K562 (cell line): ENCODE measurements around the gene TMEM116. TPM values are rescaled to one million over a fixed set of nuclear protein-coding genes. Genes with fewer than 3 reads are reported as not detected.
A peak's percentile ranks its signal among the peaks of the same experiment; 100 is the strongest.

ENCODE experiments used
- CHD4 ChIP-seq: fragments of 200-600 bp; sonication (generic); IDR thresholded peaks from 3 replicates; pipeline ENCODE4 v1.6.1; 2012; ENCODE audit warnings: low read depth, mild to moderate bottlenecking, mixed read lengths, low read length, inconsistent platforms; ENCODE audit not compliant: insufficient read depth, insufficient replicate concordance, poor library complexity, severe bottlenecking
- CREBBP ChIP-seq: IDR thresholded peaks from one replicate; pipeline ENCODE4 v1.6.1; 2012; ENCODE audit warnings: low read depth, mild to moderate bottlenecking, control low read depth, inconsistent platforms, low read length
- EP400 ChIP-seq: fragments of 450-650 bp; IDR thresholded peaks from 2 replicates; pipeline ENCODE4 v1.6.1; 2017; ENCODE audit warnings: antibody characterized with exemption, mild to moderate bottlenecking, moderate library complexity
- ERF ChIP-seq: fragments of 450-650 bp; formaldehyde crosslinking; IDR thresholded peaks from 2 replicates; pipeline ENCODE4 v1.4.0; 2020; ENCODE audit warnings: mild to moderate bottlenecking, mixed read lengths
- FOXJ3 ChIP-seq: sonication (generic); formaldehyde crosslinking; IDR thresholded peaks from 2 replicates; pipeline ENCODE4 v1.4.0; 2020; ENCODE audit warnings: mild to moderate bottlenecking, missing genetic modification reagents
- GATAD2B ChIP-seq: fragments of 450-650 bp; IDR thresholded peaks from 2 replicates; pipeline ENCODE4 v1.6.1; 2017; ENCODE audit warnings: mild to moderate bottlenecking, borderline replicate concordance
- HMG20A ChIP-seq: fragments of 450-650 bp; formaldehyde crosslinking; conservative IDR thresholded peaks from 2 replicates; pipeline ENCODE4 v1.4.0; 2020; ENCODE audit warnings: mild to moderate bottlenecking, mixed read lengths
- JUND ChIP-seq, 2 experiments: IDR thresholded peaks; 2 replicates in 1 of 2; 3 replicates in 1 of 2; pipeline ENCODE4 v1.6.1; 2011; ENCODE audit warnings: borderline replicate concordance in 2 of 2, low read depth in 2 of 2, low read length in 2 of 2, improper control_type of control experiment in 1 of 2, missing biosample characterization in 1 of 2, missing genetic modification characterization in 1 of 2, missing genetic modification reagents in 1 of 2
- NFE2 ChIP-seq: IDR thresholded peaks from 2 replicates; pipeline ENCODE4 v1.6.1; 2014; ENCODE audit warnings: antibody characterized with exemption, low read depth
- RNF2 ChIP-seq: sonication (generic); IDR thresholded peaks from 2 replicates; pipeline ENCODE4 v1.6.1; 2016
- TEAD1 ChIP-seq, 2 experiments: fragments of 450-650 bp in 1 of 2; sonication (generic) in 1 of 2; formaldehyde crosslinking; IDR thresholded peaks; 2 replicates each; pipeline versions ENCODE4 v1.4.0 to v1.8.0; 2020 to 2022; ENCODE audit warnings: mild to moderate bottlenecking in 2 of 2, missing genetic modification reagents in 1 of 2
- ZNF146 ChIP-seq: IDR thresholded peaks from one replicate; pipeline ENCODE4 v1.6.1; 2018; ENCODE audit warnings: missing compliant biosample characterization; ENCODE audit not compliant: unreplicated experiment
- ZNF444 ChIP-seq: fragments of 250-450 bp; sonication (Bioruptor Pico); IDR thresholded peaks from 2 replicates; pipeline ENCODE4 v1.4.0; 2020; ENCODE audit warnings: mild to moderate bottlenecking, moderate library complexity
- ZNF75A ChIP-seq: fragments of 450-650 bp; formaldehyde crosslinking; IDR thresholded peaks from 2 replicates; pipeline ENCODE4 v1.4.0; 2020; ENCODE audit warnings: mild to moderate bottlenecking
- polyA plus RNA-seq, 8 experiments: library from polyadenylated mRNA; depleted of rRNA in 4 of 8; stranded (reverse) in 5 of 8; unstranded in 3 of 8; fragments of >200 nt; fragmentation: Nextera tagmentation in 2 of 8; fragmentation: Illumina TruSeq in 1 of 8; extraction: Ambion mirVana in 2 of 8; extraction: Trizol in 1 of 8; gene quantifications; 2 replicates each; pipeline versions ENCODE4 v1.2.1 to v1.2.3, GENCODE V29; 2011 to 2014; ENCODE audit warnings: inconsistent platforms in 1 of 8, missing spikeins in 1 of 8
- total RNA-seq, 7 experiments: library from RNA; depleted of rRNA in 6 of 7; stranded (reverse); fragments of >200 nt in 6 of 7; fragmentation: Illumina TruSeq in 2 of 7; extraction: Trizol in 2 of 7; gene quantifications; 2 replicates each; pipeline versions ENCODE4 v1.2.1 to v1.2.3, GENCODE V29; 2011 to 2021; ENCODE audit warnings: low replicate concordance in 1 of 7
- TF ChIP-seq, protein P1 (sequence below): fragments of 200-600 bp; sonication (generic); IDR thresholded peaks from one replicate; pipeline ENCODE4 v1.6.1; 2012; ENCODE audit warnings: mild to moderate bottlenecking, low read depth, low read length, inconsistent platforms

TMEM116 gene
- total and polyA plus RNA-seq, 9 of the 15 experiments (the other 6 are each of a cell fraction or from before 2014, with no cell fraction given): 5.2 to 78.6 (median 13.9) TPM

DNA sequence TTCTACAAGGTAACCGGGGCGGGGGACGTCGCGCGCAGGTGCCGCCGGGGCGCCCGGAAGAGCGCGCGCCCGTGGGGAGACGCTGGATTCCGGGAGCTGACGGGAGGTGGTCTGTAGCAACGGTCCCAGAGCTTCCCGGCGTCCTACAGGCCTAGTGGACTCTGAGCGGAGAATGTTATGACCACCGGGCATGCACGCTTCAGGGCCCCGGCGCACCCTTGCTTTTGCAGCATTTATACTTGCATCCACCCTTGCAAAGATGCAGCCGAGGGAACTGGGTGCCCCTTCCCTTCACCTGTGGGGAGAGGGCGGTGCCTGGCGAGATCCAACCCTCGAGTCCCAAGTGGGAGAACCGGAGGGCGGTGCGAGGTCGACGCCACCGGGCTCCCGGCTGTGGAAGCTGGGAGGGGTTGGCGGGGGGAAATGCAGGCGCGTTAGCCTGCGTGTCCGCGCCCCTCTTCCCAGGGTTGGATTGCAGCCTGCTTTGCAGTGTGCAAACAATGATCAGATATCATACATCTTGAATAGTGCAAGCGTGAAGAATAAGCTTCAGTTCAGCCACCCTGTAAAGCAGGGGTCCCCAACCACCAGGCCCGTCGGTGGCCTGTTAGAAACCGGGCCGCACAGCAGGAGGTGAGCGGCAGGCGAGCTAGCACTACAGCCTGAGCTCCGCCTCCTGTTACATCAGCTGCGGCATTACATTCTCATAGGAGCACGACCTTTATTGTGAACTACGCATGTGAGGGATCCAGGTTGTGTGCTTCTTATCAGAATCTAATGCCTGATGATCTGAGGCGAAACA is 837 bp upstream of the TMEM116 start (continued):
- TF ChIP-seq HMG20A (CRISPR knock-in tag): no peak
- no peak for TF ChIP-seq ERF (CRISPR knock-in tag)
- no peak for TF ChIP-seq ZNF146 (CRISPR knock-in tag)
- 0 out of 2 replicates have a peak, but pooled peaks have one; percentile 21 for TF ChIP-seq GATAD2B
- TF ChIP-seq NFE2: no peak
- no peak for TF ChIP-seq ZNF444 (CRISPR knock-in tag)
- TF ChIP-seq CREBBP: no peak
- peak; percentile 83 for TF ChIP-seq EP400
- no peak for TF ChIP-seq CHD4
- TF ChIP-seq TEAD1 (CRISPR knock-in tag; IDR thresholded peaks at IDR 0.05): no peak
- TF ChIP-seq FOXJ3 (CRISPR knock-in tag): no peak
- TF ChIP-seq, protein P1, sequence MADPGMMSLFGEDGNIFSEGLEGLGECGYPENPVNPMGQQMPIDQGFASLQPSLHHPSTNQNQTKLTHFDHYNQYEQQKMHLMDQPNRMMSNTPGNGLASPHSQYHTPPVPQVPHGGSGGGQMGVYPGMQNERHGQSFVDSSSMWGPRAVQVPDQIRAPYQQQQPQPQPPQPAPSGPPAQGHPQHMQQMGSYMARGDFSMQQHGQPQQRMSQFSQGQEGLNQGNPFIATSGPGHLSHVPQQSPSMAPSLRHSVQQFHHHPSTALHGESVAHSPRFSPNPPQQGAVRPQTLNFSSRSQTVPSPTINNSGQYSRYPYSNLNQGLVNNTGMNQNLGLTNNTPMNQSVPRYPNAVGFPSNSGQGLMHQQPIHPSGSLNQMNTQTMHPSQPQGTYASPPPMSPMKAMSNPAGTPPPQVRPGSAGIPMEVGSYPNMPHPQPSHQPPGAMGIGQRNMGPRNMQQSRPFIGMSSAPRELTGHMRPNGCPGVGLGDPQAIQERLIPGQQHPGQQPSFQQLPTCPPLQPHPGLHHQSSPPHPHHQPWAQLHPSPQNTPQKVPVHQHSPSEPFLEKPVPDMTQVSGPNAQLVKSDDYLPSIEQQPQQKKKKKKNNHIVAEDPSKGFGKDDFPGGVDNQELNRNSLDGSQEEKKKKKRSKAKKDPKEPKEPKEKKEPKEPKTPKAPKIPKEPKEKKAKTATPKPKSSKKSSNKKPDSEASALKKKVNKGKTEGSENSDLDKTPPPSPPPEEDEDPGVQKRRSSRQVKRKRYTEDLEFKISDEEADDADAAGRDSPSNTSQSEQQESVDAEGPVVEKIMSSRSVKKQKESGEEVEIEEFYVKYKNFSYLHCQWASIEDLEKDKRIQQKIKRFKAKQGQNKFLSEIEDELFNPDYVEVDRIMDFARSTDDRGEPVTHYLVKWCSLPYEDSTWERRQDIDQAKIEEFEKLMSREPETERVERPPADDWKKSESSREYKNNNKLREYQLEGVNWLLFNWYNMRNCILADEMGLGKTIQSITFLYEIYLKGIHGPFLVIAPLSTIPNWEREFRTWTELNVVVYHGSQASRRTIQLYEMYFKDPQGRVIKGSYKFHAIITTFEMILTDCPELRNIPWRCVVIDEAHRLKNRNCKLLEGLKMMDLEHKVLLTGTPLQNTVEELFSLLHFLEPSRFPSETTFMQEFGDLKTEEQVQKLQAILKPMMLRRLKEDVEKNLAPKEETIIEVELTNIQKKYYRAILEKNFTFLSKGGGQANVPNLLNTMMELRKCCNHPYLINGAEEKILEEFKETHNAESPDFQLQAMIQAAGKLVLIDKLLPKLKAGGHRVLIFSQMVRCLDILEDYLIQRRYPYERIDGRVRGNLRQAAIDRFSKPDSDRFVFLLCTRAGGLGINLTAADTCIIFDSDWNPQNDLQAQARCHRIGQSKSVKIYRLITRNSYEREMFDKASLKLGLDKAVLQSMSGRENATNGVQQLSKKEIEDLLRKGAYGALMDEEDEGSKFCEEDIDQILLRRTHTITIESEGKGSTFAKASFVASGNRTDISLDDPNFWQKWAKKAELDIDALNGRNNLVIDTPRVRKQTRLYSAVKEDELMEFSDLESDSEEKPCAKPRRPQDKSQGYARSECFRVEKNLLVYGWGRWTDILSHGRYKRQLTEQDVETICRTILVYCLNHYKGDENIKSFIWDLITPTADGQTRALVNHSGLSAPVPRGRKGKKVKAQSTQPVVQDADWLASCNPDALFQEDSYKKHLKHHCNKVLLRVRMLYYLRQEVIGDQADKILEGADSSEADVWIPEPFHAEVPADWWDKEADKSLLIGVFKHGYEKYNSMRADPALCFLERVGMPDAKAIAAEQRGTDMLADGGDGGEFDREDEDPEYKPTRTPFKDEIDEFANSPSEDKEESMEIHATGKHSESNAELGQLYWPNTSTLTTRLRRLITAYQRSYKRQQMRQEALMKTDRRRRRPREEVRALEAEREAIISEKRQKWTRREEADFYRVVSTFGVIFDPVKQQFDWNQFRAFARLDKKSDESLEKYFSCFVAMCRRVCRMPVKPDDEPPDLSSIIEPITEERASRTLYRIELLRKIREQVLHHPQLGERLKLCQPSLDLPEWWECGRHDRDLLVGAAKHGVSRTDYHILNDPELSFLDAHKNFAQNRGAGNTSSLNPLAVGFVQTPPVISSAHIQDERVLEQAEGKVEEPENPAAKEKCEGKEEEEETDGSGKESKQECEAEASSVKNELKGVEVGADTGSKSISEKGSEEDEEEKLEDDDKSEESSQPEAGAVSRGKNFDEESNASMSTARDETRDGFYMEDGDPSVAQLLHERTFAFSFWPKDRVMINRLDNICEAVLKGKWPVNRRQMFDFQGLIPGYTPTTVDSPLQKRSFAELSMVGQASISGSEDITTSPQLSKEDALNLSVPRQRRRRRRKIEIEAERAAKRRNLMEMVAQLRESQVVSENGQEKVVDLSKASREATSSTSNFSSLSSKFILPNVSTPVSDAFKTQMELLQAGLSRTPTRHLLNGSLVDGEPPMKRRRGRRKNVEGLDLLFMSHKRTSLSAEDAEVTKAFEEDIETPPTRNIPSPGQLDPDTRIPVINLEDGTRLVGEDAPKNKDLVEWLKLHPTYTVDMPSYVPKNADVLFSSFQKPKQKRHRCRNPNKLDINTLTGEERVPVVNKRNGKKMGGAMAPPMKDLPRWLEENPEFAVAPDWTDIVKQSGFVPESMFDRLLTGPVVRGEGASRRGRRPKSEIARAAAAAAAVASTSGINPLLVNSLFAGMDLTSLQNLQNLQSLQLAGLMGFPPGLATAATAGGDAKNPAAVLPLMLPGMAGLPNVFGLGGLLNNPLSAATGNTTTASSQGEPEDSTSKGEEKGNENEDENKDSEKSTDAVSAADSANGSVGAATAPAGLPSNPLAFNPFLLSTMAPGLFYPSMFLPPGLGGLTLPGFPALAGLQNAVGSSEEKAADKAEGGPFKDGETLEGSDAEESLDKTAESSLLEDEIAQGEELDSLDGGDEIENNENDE: no peak
- peak; percentile 65 for TF ChIP-seq JUND (IDR thresholded peaks at IDR 0.05; ENCODE audit: borderline replicate concordance, low read depth, low read length)
- peak; percentile 43; the same call in 1 of the 3 replicates for TF ChIP-seq JUND (tag; IDR thresholded peaks at IDR 0.05; ENCODE audit: borderline replicate concordance, low read depth, low read length)
- peak; percentile 64 for TF ChIP-seq ZNF75A
- 0 out of 2 replicates have a peak, but pooled peaks have one; percentile 11 for TF ChIP-seq RNF2
